CD4-positive, alpha-beta memory T cell (primary cell): ENCODE measurements around the gene CYP2U1. TPM values are rescaled to one million over a fixed set of nuclear protein-coding genes. Genes with fewer than 3 reads are reported as not detected.
"Not testable (repeated sequence)": the region's sequence is repeated elsewhere in the genome, so short reads cannot be mapped to it uniquely, and the experiment has no call there.

Source experiments
- CTCF ChIA-PET: fragments of 350-600 bp; sonication (Branson Sonifier 250); formaldehyde crosslinking; loops from one replicate; lab custom pipeline; 2021; ENCODE audit warnings: inconsistent platforms; ENCODE audit not compliant: partially characterized antibody; lab: Charles Lee
- POLR2A ChIA-PET: fragments of 350-600 bp; sonication (Branson Sonifier 250); formaldehyde crosslinking; loops from one replicate; lab custom pipeline; 2021; ENCODE audit not compliant: partially characterized antibody; lab: Charles Lee
- DNase-seq, 5 donors: peaks; one replicate each; pipeline versions ENCODE4 v3.0.0 to v3.0.0-alpha.2; 2020 to 2022; ENCODE audit warnings: mixed read lengths in 1 of 5
- H3K27ac ChIP-seq: one replicate; pipeline ENCODE4 v1.7.0; 2013; ENCODE audit warnings: low read depth, low read length
- H3K27me3 ChIP-seq: 2 replicates; pipeline ENCODE4 v1.7.0; 2013; ENCODE audit warnings: mild to moderate bottlenecking, low read length, moderate library complexity; ENCODE audit not compliant: insufficient read depth
- H3K36me3 ChIP-seq: 2 replicates; pipeline ENCODE4 v1.7.0; 2013; ENCODE audit warnings: mild to moderate bottlenecking, low read length, moderate library complexity; ENCODE audit not compliant: insufficient read depth
- H3K4me1 ChIP-seq: 2 replicates; pipeline ENCODE4 v1.7.0; 2013; ENCODE audit warnings: mild to moderate bottlenecking, low read length, moderate library complexity; ENCODE audit not compliant: insufficient read depth
- H3K4me3 ChIP-seq, 2 donors: one replicate each; pipeline ENCODE4 v1.7.0; 2013; ENCODE audit warnings: low read length in 2 of 2, mild to moderate bottlenecking in 1 of 2
- H3K9me3 ChIP-seq, 2 donors: one replicate each; pipeline ENCODE4 v1.7.0; 2013; ENCODE audit warnings: low read length in 2 of 2, control low read depth in 1 of 2; ENCODE audit not compliant: control insufficient read depth in 1 of 2
- H3K27ac Mint-ChIP-seq, 7 donors: one replicate each; pipeline ENCODE4 v1.8.0; 2020 to 2021; ENCODE audit warnings: mixed read lengths in 7 of 7, mild to moderate bottlenecking in 6 of 7, inconsistent platforms in 3 of 7, moderate library complexity in 3 of 7
- H3K27me3 Mint-ChIP-seq, 2 donors: one replicate each; pipeline ENCODE4 v1.8.0; 2020 to 2021; ENCODE audit warnings: mixed read lengths in 2 of 2
- H3K36me3 Mint-ChIP-seq, 2 donors: one replicate each; pipeline ENCODE4 v1.8.0; 2020 to 2021; ENCODE audit warnings: mixed read lengths in 2 of 2, inconsistent platforms in 1 of 2, mild to moderate bottlenecking in 1 of 2
- H3K4me1 Mint-ChIP-seq, 4 donors: one replicate each; pipeline ENCODE4 v1.8.0; 2020 to 2021; ENCODE audit warnings: mixed read lengths in 4 of 4, mild to moderate bottlenecking in 1 of 4
- H3K4me3 Mint-ChIP-seq, 8 donors: one replicate each; pipeline ENCODE4 v1.8.0; 2020 to 2021; ENCODE audit warnings: mixed read lengths in 8 of 8, mild to moderate bottlenecking in 7 of 8, moderate library complexity in 6 of 8, inconsistent platforms in 3 of 8
- H3K9me3 Mint-ChIP-seq, 8 donors: one replicate each; pipeline ENCODE4 v1.8.0; 2020 to 2021; ENCODE audit warnings: mixed read lengths in 8 of 8, mild to moderate bottlenecking in 5 of 8, inconsistent platforms in 3 of 8, moderate library complexity in 1 of 8
- intact Hi-C: fragments of 100-400 bp; cut with micrococcal nuclease; formaldehyde crosslinking; loops from one replicate; pipeline ENCODE4 v1.15.1; 2023
- polyA plus RNA-seq, 2 donors: library from polyadenylated mRNA; unstranded; fragments of 300-500 nt; fragmentation: Illumina TruSeq; gene quantifications; one replicate each; pipeline ENCODE4 v1.2.3, GENCODE V29; 2021
- total RNA-seq, 2 experiments: library from RNA; stranded (reverse); gene quantifications; one replicate each; pipeline ENCODE4 v1.2.3, GENCODE V29; 2021

The CYP2U1 gene
- total and polyA plus RNA-seq, 4 experiments from 2014 or later = 2.0 to 7.2 (median 5.3) TPM

DNA sequence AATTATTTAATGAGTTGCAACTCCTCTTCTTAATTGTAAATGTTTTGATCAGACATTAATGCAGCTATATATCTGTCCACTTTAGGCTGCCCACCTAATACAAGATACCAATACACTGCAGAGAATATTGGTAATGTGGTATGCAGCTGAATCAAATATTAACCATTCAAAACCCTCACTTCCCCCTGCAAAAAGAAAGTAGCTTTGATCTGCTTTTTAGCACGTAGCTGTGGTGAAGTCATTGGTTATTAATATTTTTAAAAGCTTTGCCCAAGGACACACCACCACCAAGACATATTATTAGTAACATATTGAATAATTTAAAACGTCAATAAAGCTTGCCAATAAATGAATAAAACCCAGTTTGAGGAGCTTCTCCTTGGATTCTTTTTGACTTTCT lies 28.6 kb upstream of the CYP2U1 start:
- intact Hi-C loops = no loop called here
- H3K4me1 Mint-ChIP-seq = no peaks in the 10 kb centered on the region
- Histone ChIP-seq H3K4me1 (no peaks in the 10 kb centered on the region), H3K27me3 (no peaks in the 10 kb centered on the region), H3K27ac (no peak overlapping the region), H3K4me3 (no peak overlapping the region), H3K36me3 (no peaks in the 10 kb centered on the region), H3K9me3 (no peaks in the 10 kb centered on the region)
- CTCF ChIA-PET = interaction anchor here (2.1 kb wide), 1 partner anchor 10 kb away, joined by 9 read pairs; no protein-coding TSS in a partner anchor
- no peak overlapping the region for H3K27ac Mint-ChIP-seq
- H3K4me3 Mint-ChIP-seq = no peak overlapping the region
- peaks cover 15 to 24% of the 10 kb centered on the region in 2 donors for H3K27me3 Mint-ChIP-seq
- no peak for DNase-seq
- POLR2A ChIA-PET = no interaction called here
- H3K36me3 Mint-ChIP-seq = no peaks in the 10 kb centered on the region
- peaks cover 0 to 7% (median 0%) of the 10 kb centered on the region in 8 donors for H3K9me3 Mint-ChIP-seq

DNA sequence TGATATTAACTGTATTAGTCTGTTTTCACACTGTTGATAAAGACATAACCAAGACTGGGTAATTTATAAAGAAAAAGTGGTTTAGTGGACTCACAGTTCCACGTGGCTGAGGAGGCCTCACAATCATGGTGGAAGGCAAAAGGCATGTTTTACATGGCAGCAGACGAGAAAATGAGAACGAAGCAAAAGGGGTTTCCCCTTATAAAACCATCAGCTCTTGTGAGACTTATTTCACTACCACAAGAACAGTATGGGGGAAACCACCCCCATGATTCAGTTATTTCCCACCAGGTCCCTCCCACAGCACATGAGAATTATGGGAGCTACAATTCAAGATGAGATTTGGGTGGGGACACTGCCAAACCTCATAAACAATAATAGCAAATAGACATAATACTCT lies 26.3 kb upstream of the CYP2U1 start:
- intact Hi-C loops, H3K4me3 Mint-ChIP-seq, H3K4me3 ChIP-seq, H3K36me3 Mint-ChIP-seq, H3K27me3 ChIP-seq, H3K9me3 Mint-ChIP-seq, H3K27ac ChIP-seq, H3K4me1 Mint-ChIP-seq, H3K4me1 ChIP-seq, POLR2A ChIA-PET, H3K36me3 ChIP-seq, DNase-seq, H3K9me3 ChIP-seq, H3K27ac Mint-ChIP-seq: not testable (repeated sequence)
- H3K27me3 Mint-ChIP-seq = peaks cover 11 to 21% of the 10 kb centered on the region in 2 donors
- CTCF ChIA-PET = interaction anchor here (0.9 to 1.0 kb wide), 2 partner anchors 10 to 147 kb away, joined by 3 read pairs; no protein-coding TSS in a partner anchor

DNA sequence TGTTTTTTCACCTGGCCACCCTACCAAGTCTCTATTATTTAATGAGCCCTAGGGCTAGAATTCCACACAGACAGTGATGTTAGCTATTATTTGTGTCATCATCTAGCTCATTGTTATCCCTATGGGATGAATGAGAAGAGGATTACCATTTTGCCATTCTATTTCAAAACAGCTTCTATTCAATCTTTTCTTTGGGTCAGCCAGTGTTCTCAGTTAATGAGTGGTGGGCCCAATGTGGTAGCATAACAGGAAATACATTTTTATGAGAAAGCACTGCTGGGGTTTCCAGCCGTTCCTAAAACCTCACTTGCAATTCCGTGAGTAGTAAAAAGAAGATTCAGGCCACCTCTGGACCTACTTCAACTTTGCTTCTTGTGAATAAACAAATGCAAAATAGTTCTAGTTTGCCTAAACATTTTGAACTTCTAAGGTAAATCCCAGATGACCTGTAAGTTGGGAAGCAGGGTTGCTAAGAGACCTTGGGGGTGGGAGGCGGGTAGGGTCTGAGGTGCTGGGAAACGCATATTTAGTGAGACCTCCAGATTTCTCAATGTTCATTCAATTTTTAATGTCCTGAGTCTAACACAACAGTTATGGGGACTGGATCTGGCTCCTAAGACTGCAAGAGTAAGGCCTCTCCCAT lies 24.8 kb upstream of the CYP2U1 start:
- Histone ChIP-seq H3K4me1 (no peaks in the 10 kb centered on the region), H3K36me3 (no peaks in the 10 kb centered on the region), H3K27me3 (no peaks in the 10 kb centered on the region), H3K9me3 (no peaks in the 10 kb centered on the region), H3K27ac (no peak overlapping the region), H3K4me3 (no peak overlapping the region)
- H3K4me1 Mint-ChIP-seq = no peaks in the 10 kb centered on the region
- H3K27me3 Mint-ChIP-seq = peaks cover 5 to 8% of the 10 kb centered on the region in 2 donors
- no peak for DNase-seq
- no peaks in the 10 kb centered on the region for H3K36me3 Mint-ChIP-seq
- peaks cover 0 to 7% (median 0%) of the 10 kb centered on the region in 8 donors for H3K9me3 Mint-ChIP-seq
- no peak overlapping the region for H3K27ac Mint-ChIP-seq
- intact Hi-C loops = no loop called here
- POLR2A ChIA-PET = no interaction called here
- CTCF ChIA-PET = no interaction called here
- H3K4me3 Mint-ChIP-seq = no peak overlapping the region

DNA sequence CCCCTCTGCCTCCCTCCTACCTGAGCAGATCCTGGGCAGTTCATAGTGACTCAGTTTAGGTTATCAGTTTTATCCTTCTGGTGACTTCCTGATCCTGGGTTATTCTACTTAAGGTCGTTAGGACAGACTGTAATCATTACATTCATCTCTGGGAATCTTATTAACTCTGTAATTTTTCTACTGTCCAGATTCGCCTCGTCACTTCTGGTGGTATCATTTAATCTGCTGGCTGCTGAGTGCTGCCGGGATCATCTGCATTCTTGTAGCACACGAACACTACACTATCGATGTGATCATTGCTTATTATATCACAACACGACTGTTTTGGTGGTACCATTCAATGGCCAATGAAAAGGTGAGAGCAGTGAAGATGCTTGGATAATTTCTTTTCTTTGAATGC lies 23.0 kb upstream of the CYP2U1 start:
- H3K9me3 Mint-ChIP-seq = peaks cover 0 to 7% (median 0%) of the 10 kb centered on the region in 8 donors
- Histone ChIP-seq H3K4me1 (no peaks in the 10 kb centered on the region), H3K9me3 (no peaks in the 10 kb centered on the region), H3K36me3 (no peaks in the 10 kb centered on the region), H3K4me3 (no peak overlapping the region), H3K27me3 (no peaks in the 10 kb centered on the region), H3K27ac (no peak overlapping the region)
- no peak for DNase-seq
- peaks cover 0 to 2% (median under 1%) of the 10 kb centered on the region in 4 donors for H3K4me1 Mint-ChIP-seq
- intact Hi-C loops = no loop called here
- H3K27me3 Mint-ChIP-seq = peaks cover 2% of the 10 kb centered on the region in 2 donors
- no peaks in the 10 kb centered on the region for H3K36me3 Mint-ChIP-seq
- H3K4me3 Mint-ChIP-seq = no peak overlapping the region
- ChIA-PET POLR2A (no interaction called here), CTCF (interaction anchor here (1.4 to 1.6 kb wide), 2 partner anchors 150 to 152 kb away, joined by 4 to 9 read pairs; no protein-coding TSS in a partner anchor)
- no peak overlapping the region for H3K27ac Mint-ChIP-seq

DNA sequence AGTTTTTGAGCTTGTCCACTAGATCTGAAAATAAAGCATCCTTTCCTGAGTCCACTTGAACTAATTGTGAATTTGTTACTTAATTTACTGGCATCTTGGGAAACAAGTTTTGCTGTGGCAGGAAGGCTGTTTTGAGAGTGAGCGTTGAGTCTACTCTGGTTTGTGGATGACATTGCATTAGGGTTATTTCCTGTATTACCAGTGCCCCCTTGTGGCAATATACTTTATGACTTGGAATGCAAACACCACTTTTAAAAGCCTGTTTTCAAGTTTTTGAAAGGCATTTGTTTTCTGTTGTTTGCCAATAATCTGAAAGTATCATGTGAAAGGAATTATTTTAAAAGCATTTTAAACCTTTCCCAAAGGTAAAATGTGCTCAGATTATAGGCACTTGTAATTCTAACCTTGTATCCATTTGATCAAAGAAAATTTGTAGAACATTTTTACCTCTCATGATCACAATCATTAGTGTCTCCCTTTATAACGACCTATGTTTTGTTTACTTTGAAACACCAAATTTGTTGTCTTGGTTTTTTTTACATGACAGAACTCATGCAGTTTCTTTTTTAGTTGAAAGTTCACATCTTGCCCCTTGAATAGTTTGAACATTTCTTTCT lies 18.0 kb upstream of the CYP2U1 start:
- Mint-ChIP-seq H3K36me3 (no peaks in the 10 kb centered on the region), H3K9me3 (peaks cover 0 to under 1% (median 0%) of the 10 kb centered on the region in 8 donors), H3K27me3 (peaks cover 1 to 7% of the 10 kb centered on the region in 2 donors), H3K4me3 (no peak overlapping the region), H3K4me1 (peaks cover 0 to 2% (median under 1%) of the 10 kb centered on the region in 4 donors), H3K27ac (no peak overlapping the region)
- Histone ChIP-seq H3K27ac (no peak overlapping the region), H3K4me1 (no peaks in the 10 kb centered on the region), H3K9me3 (no peaks in the 10 kb centered on the region), H3K36me3 (no peaks in the 10 kb centered on the region), H3K4me3 (no peak overlapping the region), H3K27me3 (no peaks in the 10 kb centered on the region)
- DNase-seq = peak; percentile 57 to 62 (median 59)
- intact Hi-C loops = loop anchor here (1.0 to 2.0 kb wide), 3 partner anchors 17 to 659 kb away; partner anchors contain the start of gene CYP2U1
- ChIA-PET POLR2A (no interaction called here), CTCF (interaction anchor here (0.9 to 1.3 kb wide), 6 partner anchors 10 to 659 kb away, joined by 3 to 10 read pairs (median 5); no protein-coding TSS in a partner anchor)

DNA sequence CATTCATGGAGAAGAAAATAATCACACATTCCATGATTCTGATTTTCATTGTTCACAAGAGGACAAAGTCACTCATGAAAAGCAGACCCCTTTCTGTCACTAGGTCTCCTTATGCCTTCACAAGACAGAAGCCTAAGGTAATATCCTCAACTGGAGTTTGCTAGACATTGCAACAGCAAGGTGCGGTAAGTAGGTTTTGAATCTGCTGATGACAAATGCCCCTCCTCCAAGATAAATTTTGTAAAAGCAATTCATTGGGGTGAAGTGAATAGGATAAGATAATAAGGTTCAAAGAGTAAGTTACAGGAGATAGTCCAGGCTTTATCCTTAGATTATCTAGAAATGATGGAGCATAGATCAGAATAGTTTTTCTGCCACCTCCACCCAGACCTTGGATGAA lies 16.1 kb upstream of the CYP2U1 start:
- Mint-ChIP-seq H3K4me1 (peaks cover 0 to 2% (median under 1%) of the 10 kb centered on the region in 4 donors), H3K9me3 (peaks cover 0 to 16% (median 12%) of the 10 kb centered on the region in 8 donors), H3K27me3 (peaks cover 11 to 13% of the 10 kb centered on the region in 2 donors), H3K36me3 (peaks cover 0 to 6% of the 10 kb centered on the region in 2 donors), H3K27ac (no peak overlapping the region), H3K4me3 (no peak overlapping the region)
- intact Hi-C loops = no loop called here
- H3K9me3 ChIP-seq = no peaks in the 10 kb centered on the region
- H3K4me3 ChIP-seq = no peak overlapping the region
- CTCF ChIA-PET = interaction anchor here (1.0 to 1.5 kb wide), 2 partner anchors 157 to 158 kb away, joined by 4 to 6 read pairs; no protein-coding TSS in a partner anchor
- DNase-seq = no peak
- POLR2A ChIA-PET = no interaction called here
- no peaks in the 10 kb centered on the region for H3K4me1 ChIP-seq
- no peaks in the 10 kb centered on the region for H3K27me3 ChIP-seq
- no peaks in the 10 kb centered on the region for H3K36me3 ChIP-seq
- H3K27ac ChIP-seq = no peak overlapping the region

DNA sequence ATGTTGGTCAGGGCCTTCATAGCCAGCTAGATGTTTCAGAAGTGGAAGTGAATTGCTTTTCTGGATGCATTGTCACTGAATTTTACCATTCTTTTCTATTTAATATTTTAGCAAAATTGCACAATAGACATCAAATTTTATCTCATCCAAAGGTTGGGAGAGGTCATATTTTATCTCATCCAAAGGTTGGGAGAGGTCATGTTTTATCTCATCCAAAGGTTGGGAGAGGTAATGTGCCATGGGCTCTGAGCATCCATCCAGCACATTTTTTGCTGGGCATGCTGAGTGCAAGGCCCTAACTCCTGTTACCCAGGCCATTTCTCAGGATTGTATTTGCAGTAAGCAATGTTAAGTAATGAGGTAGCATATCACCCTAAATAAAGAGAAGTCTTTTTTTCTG lies 14.7 kb upstream of the CYP2U1 start:
- no peaks in the 10 kb centered on the region for H3K27me3 ChIP-seq
- H3K27ac ChIP-seq = no peak overlapping the region
- Mint-ChIP-seq H3K4me3 (no peak overlapping the region), H3K36me3 (peaks cover 0 to 6% of the 10 kb centered on the region in 2 donors), H3K27me3 (peaks cover 18 to 19% of the 10 kb centered on the region in 2 donors), H3K9me3 (peaks cover 0 to 23% (median 13%) of the 10 kb centered on the region in 8 donors), H3K4me1 (peaks cover 0 to 2% (median under 1%) of the 10 kb centered on the region in 4 donors), H3K27ac (no peak overlapping the region)
- no peaks in the 10 kb centered on the region for H3K36me3 ChIP-seq
- H3K4me1 ChIP-seq = no peaks in the 10 kb centered on the region
- no peaks in the 10 kb centered on the region for H3K9me3 ChIP-seq
- CTCF ChIA-PET = interaction anchor here (1.0 kb wide), 1 partner anchor 158 kb away, joined by 3 read pairs; no protein-coding TSS in a partner anchor
- POLR2A ChIA-PET = no interaction called here
- intact Hi-C loops = no loop called here
- H3K4me3 ChIP-seq = no peak overlapping the region
- DNase-seq = no peak
